Left lung (tissue), 10 donors: Measurements from ENCODE around the gene FBXW4. TPM values are rescaled to one million over a fixed set of nuclear protein-coding genes. Genes with fewer than 3 reads are reported as not detected.
A peak's percentile ranks its signal among the peaks of the same experiment; 100 is the strongest.

Experiments
- ATAC-seq: fragments of 200-7000 bp; cut with Tn5 transposase; one replicate; pipeline ENCODE4 v1.9.1; 2020; ENCODE audit warnings: moderate library complexity
- DNase-seq, 4 donors: peaks; one replicate each; pipeline ENCODE4 v3.0.0-alpha.2; 2013 to 2020
- H3K27ac ChIP-seq, 2 donors: fragments of 200-600 bp; sonication (generic) in 1 of 2; one replicate each; pipeline versions ENCODE4 v1.5.0 to v1.8.0; 2020 to 2021
- H3K27me3 ChIP-seq, 2 donors: fragments of 200-600 bp; sonication (generic) in 1 of 2; one replicate each; pipeline versions ENCODE4 v1.5.0 to v1.8.0; 2020 to 2021
- H3K36me3 ChIP-seq, 2 donors: fragments of 200-600 bp; sonication (generic) in 1 of 2; one replicate each; pipeline versions ENCODE4 v1.5.0 to v1.8.0; 2020 to 2021
- H3K4me1 ChIP-seq, 2 donors: fragments of 200-600 bp; one replicate each; pipeline ENCODE4 v1.8.0; 2021
- H3K4me3 ChIP-seq, 2 donors: fragments of 200-600 bp; sonication (generic) in 1 of 2; one replicate each; pipeline versions ENCODE4 v1.5.0 to v1.8.0; 2020 to 2021; ENCODE audit warnings: mild to moderate bottlenecking in 1 of 2
- H3K9me3 ChIP-seq, 2 donors: fragments of 200-600 bp; sonication (generic) in 1 of 2; one replicate each; pipeline versions ENCODE4 v1.5.0 to v1.8.0; 2020 to 2021
- CTCF ChIP-seq, 2 donors: fragments of 200-600 bp; sonication (generic) in 1 of 2; IDR thresholded peaks; one replicate each; pipeline versions ENCODE4 v1.5.0 to v1.8.0; 2021; ENCODE audit warnings: antibody characterized with exemption in 2 of 2
- intact Hi-C, 2 donors: fragments of 100-400 bp; cut with DNase I; formaldehyde crosslinking; loops; one replicate each; pipeline versions ENCODE4 v1.11.2 to v1.14.2; 2022
- polyA plus RNA-seq, 6 donors: library from polyadenylated mRNA; unstranded; fragments of 120-200 nt; gene quantifications; one replicate each; pipeline ENCODE4 v1.2.1, GENCODE V29; 2013; ENCODE audit not compliant: insufficient read length in 6 of 6
- total RNA-seq, 2 donors: library from RNA; stranded (reverse); fragmentation: NEBNext Ultra II Directional; extraction: Animal tissue kit (Norgen Biotek cat#: 25700); gene quantifications; one replicate each; pipeline ENCODE4 v1.2.1, GENCODE V29; 2021
- donor health status: DM: no; HTN: yes; CAD: no.
- donor health status: DM: no; HTN: no; CAD: no.

Gene FBXW4
- total and polyA plus RNA-seq, 8 donors, result 40.0 to 57.0 (median 52.6) TPM

GRCh38 chr10:101587725-101588653 is 107.0 kb downstream of the FBXW4 start, which contains the start of the genes DPCD and POLL:
Gene DPCD (plus strand): TSS chr10:101588321. CDS start chr10:101588337, 16 bp downstream.
Gene POLL (minus strand): TSS chr10:101588257. CDS start chr10:101587360, 897 bp downstream.
- DNase-seq (peak; percentile 96 to 98 (median 97)), ATAC-seq (peak; percentile 97)
- peak within 1 kb of the TSS in 1 of 2 donors; percentile 68 for H3K27ac ChIP-seq
- H3K4me3 ChIP-seq, result peak within 1 kb of the TSS; percentile 93 to 94
- intact Hi-C loops, result no loop called here
- H3K27me3 ChIP-seq, result no peaks in the 10 kb centered on the region
- H3K9me3 ChIP-seq, result no peaks in the 10 kb centered on the region
- no peak for TF ChIP-seq CTCF (IDR thresholded peaks at IDR 0.05)
- H3K4me1 ChIP-seq, result peaks cover 5 to 22% of the 10 kb centered on the region in 2 donors
- peaks cover 0 to 16% of the 10 kb centered on the region in 2 donors for H3K36me3 ChIP-seq

- no peak for ATAC-seq
- H3K36me3 ChIP-seq, result peaks cover 0 to 31% of the 10 kb centered on the region in 2 donors
- H3K27ac ChIP-seq, result no peak overlapping the region
- TF ChIP-seq CTCF (IDR thresholded peaks at IDR 0.05), result no peak
- intact Hi-C loops, result no loop called here
- no peaks in the 10 kb centered on the region for H3K9me3 ChIP-seq
- no peak overlapping the region for H3K4me3 ChIP-seq
- H3K4me1 ChIP-seq, result peaks cover 5 to 21% of the 10 kb centered on the region in 2 donors
- H3K27me3 ChIP-seq, result no peaks in the 10 kb centered on the region
- DNase-seq, result no peak
Measured at GRCh38 chr10:101585841-101586240, 109.1 kb downstream of the FBXW4 start.

GRCh38 chr10:101580486-101581399 is 114.2 kb downstream of the FBXW4 start:
- TF ChIP-seq CTCF (IDR thresholded peaks at IDR 0.05), result no peak
- Histone ChIP-seq H3K9me3 (no peaks in the 10 kb centered on the region), H3K27me3 (no peaks in the 10 kb centered on the region), H3K27ac (no peak overlapping the region), H3K4me1 (no peaks in the 10 kb centered on the region), H3K4me3 (no peak overlapping the region), H3K36me3 (peaks cover 0 to 65% of the 10 kb centered on the region in 2 donors)
- no peak for DNase-seq
- ATAC-seq, result no peak
- intact Hi-C loops, result no loop called here

- no peaks in the 10 kb centered on the region for H3K27me3 ChIP-seq
- TF ChIP-seq CTCF (IDR thresholded peaks at IDR 0.05), result no peak
- H3K4me3 ChIP-seq, result no peak overlapping the region
- no peaks in the 10 kb centered on the region for H3K9me3 ChIP-seq
- H3K27ac ChIP-seq, result no peak overlapping the region
- H3K4me1 ChIP-seq, result no peaks in the 10 kb centered on the region
- DNase-seq (no peak), ATAC-seq (no peak)
- intact Hi-C loops, result no loop called here
- H3K36me3 ChIP-seq, result peaks cover 0 to 58% of the 10 kb centered on the region in 2 donors
Measured at GRCh38 chr10:101579516-101579870, 115.5 kb downstream of the FBXW4 start.
